Astrocyte (in vitro differentiated cells and primary cell): ENCODE data around the gene KCNK15.

ENCODE experiments used
- EZH2 ChIP-seq: IDR thresholded peaks from 2 replicates; pipeline ENCODE4 v1.6.1; 2012; ENCODE audit warnings: mild to moderate bottlenecking, low read length, inconsistent platforms; ENCODE audit not compliant: insufficient read depth
- TF ChIP-seq, protein P1 (sequence below): IDR thresholded peaks from 2 replicates; pipeline ENCODE4 v1.5.1; 2011; ENCODE audit warnings: low read depth, mild to moderate bottlenecking, inconsistent platforms, low read length, moderate library complexity; ENCODE audit not compliant: insufficient read depth

DNA sequence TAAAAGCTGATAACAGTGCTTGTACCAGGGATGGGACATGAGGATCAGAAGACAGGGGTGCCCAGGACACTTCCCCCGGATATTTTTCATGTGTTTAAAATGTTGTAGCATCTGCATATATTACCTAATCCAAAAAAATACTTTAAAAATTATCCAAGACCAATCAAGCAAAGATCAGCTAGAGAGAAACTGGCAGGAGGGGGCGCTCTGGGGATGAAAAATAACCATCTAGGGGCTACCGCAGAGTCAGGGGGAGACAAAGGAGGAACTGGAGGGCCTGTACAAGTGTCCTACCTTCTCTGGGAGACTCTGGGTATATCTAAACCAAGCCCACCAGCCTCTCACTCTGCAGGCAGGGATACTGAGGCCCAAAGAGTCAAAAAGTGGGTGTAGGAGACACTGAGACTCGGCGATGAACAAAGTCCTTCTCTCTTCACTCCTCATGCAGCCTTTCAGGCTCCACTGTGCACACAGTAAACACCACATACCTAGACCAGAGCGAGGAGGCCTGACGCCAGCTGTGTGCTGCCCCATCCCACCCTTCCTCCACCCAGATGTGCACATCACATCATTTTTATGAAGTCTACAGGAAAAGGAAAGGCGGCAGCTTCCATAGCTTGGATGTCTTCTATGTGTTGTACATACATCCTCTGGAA lies 54.9 kb downstream of the KCNK15 start:
- TF ChIP-seq, protein P1, sequence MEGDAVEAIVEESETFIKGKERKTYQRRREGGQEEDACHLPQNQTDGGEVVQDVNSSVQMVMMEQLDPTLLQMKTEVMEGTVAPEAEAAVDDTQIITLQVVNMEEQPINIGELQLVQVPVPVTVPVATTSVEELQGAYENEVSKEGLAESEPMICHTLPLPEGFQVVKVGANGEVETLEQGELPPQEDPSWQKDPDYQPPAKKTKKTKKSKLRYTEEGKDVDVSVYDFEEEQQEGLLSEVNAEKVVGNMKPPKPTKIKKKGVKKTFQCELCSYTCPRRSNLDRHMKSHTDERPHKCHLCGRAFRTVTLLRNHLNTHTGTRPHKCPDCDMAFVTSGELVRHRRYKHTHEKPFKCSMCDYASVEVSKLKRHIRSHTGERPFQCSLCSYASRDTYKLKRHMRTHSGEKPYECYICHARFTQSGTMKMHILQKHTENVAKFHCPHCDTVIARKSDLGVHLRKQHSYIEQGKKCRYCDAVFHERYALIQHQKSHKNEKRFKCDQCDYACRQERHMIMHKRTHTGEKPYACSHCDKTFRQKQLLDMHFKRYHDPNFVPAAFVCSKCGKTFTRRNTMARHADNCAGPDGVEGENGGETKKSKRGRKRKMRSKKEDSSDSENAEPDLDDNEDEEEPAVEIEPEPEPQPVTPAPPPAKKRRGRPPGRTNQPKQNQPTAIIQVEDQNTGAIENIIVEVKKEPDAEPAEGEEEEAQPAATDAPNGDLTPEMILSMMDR, result no peak
- TF ChIP-seq EZH2, result no peak
